ENCODE measurements around the gene KIAA0319L. TPM values are rescaled to one million over a fixed set of nuclear protein-coding genes. Genes with fewer than 3 reads are reported as not detected.
"Not testable (repeated sequence)": the region's sequence is repeated elsewhere in the genome, so short reads cannot be mapped to it uniquely, and the experiment has no call there.

The KIAA0319L gene
- total and polyA plus RNA-seq, 2 experiments from 2014 or later = 27.2 to 75.1 TPM

- H3K4me1 ChIP-seq (ENCODE audit: insufficient read depth); H3F3A ChIP-seq (replicated peaks; ENCODE audit: low read depth); H3K4me3 Mint-ChIP-seq; H3K27me3 Mint-ChIP-seq (ENCODE audit: insufficient read depth, low read depth, poor library complexity); H3K36me3 ChIP-seq (ENCODE audit: insufficient read depth); H3K9me2 ChIP-seq (ENCODE audit: insufficient read depth); H3K4me1 Mint-ChIP-seq; H3K27ac Mint-ChIP-seq; H2AFZ ChIP-seq; H3K4me3 ChIP-seq; H3K36me3 Mint-ChIP-seq (ENCODE audit: low read depth); H3K27ac ChIP-seq (ENCODE audit: low read depth); H4K20me1 ChIP-seq (replicated peaks; ENCODE audit: insufficient read depth); H3K4me2 ChIP-seq; H3K9me3 Mint-ChIP-seq; H3K27me3 ChIP-seq (ENCODE audit: insufficient read depth); ATAC-seq; H3K79me2 ChIP-seq (replicated peaks; ENCODE audit: insufficient read depth); DNase-seq (ENCODE audit: low spot score): not testable (repeated sequence)
Measured at GRCh38 chr1:35585805-35586204, 28.6 kb upstream of the KIAA0319L start.

- Histone ChIP-seq H2AFZ (no peak overlapping the region), H3K4me3 (no peak overlapping the region), H3K36me3 (ENCODE audit: insufficient read depth) (no peaks in the 10 kb centered on the region), H3F3A (replicated peaks; ENCODE audit: low read depth) (no peaks in the 10 kb centered on the region), H3K27me3 (ENCODE audit: insufficient read depth) (no peaks in the 10 kb centered on the region; the same call in 1 of the 2 replicates), H3K4me2 (no peak overlapping the region), H3K9me2 (ENCODE audit: insufficient read depth) (no peaks in the 10 kb centered on the region), H3K27ac (ENCODE audit: low read depth) (no peak overlapping the region), H3K4me1 (ENCODE audit: insufficient read depth) (no peaks in the 10 kb centered on the region), H4K20me1 (replicated peaks; ENCODE audit: insufficient read depth) (no peaks in the 10 kb centered on the region), H3K79me2 (replicated peaks; ENCODE audit: insufficient read depth) (no peaks in the 10 kb centered on the region)
- ATAC-seq (no peak), DNase-seq (ENCODE audit: low spot score) (no peak)
- no peak overlapping the region for H3K27ac Mint-ChIP-seq
- H3K4me3 Mint-ChIP-seq = no peak overlapping the region
- peaks cover 5% of the 10 kb centered on the region for H3K27me3 Mint-ChIP-seq (ENCODE audit: insufficient read depth, low read depth, poor library complexity)
- no peaks in the 10 kb centered on the region for H3K36me3 Mint-ChIP-seq (ENCODE audit: low read depth)
- no peaks in the 10 kb centered on the region for H3K9me3 Mint-ChIP-seq
- peaks cover 7% of the 10 kb centered on the region; the same call in 2 of the 3 replicates for H3K4me1 Mint-ChIP-seq
- TF ChIP-seq CTCF (conservative IDR thresholded peaks at IDR 0.05; ENCODE audit: low read depth in 2 of 2) = no peak
- no peak for TF ChIP-seq JUNB (IDR thresholded peaks at IDR 0.05; ENCODE audit: unreplicated experiment)
- no peak for TF ChIP-seq REST (IDR thresholded peaks at IDR 0.05; ENCODE audit: unreplicated experiment)
- no peak for TF ChIP-seq STAT1 (IDR thresholded peaks at IDR 0.05; ENCODE audit: unreplicated experiment)
- no peak for TF ChIP-seq ZNF114 (CRISPR knock-in tag; IDR thresholded peaks at IDR 0.05)
- no peak for TF ChIP-seq EZH2phosphoT487 (IDR thresholded peaks at IDR 0.05; ENCODE audit: unreplicated experiment)
- no peak for TF ChIP-seq EZH2 (IDR thresholded peaks at IDR 0.05; ENCODE audit: low read depth, unreplicated experiment)
- TF ChIP-seq ETS1 (IDR thresholded peaks at IDR 0.05) = no peak
- TF ChIP-seq NANOG (IDR thresholded peaks at IDR 0.05; ENCODE audit: borderline replicate concordance) = no peak
- TF ChIP-seq ZNF331 (CRISPR knock-in tag; IDR thresholded peaks at IDR 0.05; ENCODE audit: low read depth) = no peak
- no peak for TF ChIP-seq POLR2AphosphoS5 (IDR thresholded peaks at IDR 0.05; ENCODE audit: low read depth)
Measured at GRCh38 chr1:35585281-35585680, 28.1 kb upstream of the KIAA0319L start.

Data from GM23338 (cell line).